HepG2 (cell line): ENCODE data around the gene CBR4. TPM values are rescaled to one million over a fixed set of nuclear protein-coding genes. Genes with fewer than 3 reads are reported as not detected.
A peak's percentile ranks its signal among the peaks of the same experiment; 100 is the strongest.

Experiments
- ATAC-seq: fragments of 200-7000 bp; cut with Tn5 transposase; 3 replicates; pipeline ENCODE4 v1.9.1; 2020; ENCODE audit warnings: mild to moderate bottlenecking, moderate library complexity
- BruUV-seq: library from RNA; stranded (reverse); fragments of 400-500 nt; replicated peaks from 2 replicates; lab custom pipeline; 2021; lab: Mats Ljungman, UMichigan
- CTCF ChIA-PET: fragments of 300-600 bp; formaldehyde crosslinking; extraction: SDS; loops from one replicate; lab custom pipeline; 2021; ENCODE audit warnings: low total read pairs, inconsistent platforms, low intra/inter-chr PET ratio; lab: Yijun Ruan, JAX
- POLR2A ChIA-PET: fragments of 350-600 bp; sonication (Branson Sonifier 250); formaldehyde crosslinking; loops from one replicate; lab custom pipeline; 2020; ENCODE audit warnings: antibody characterized with exemption, inconsistent platforms; lab: Yijun Ruan, JAX
- DNase-seq: peaks from one replicate; pipeline ENCODE4 v3.0.0-alpha.2; 2015; ENCODE audit warnings: low spot score
- FAIRE-seq: peaks from 3 replicates; lab custom pipeline; 2011; peaks lifted over from hg19 to GRCh38; lab: Jason Lieb, UNC
- H2AFZ ChIP-seq: one replicate; pipeline ENCODE4 v1.6.1; 2011; ENCODE audit warnings: low read length, inconsistent platforms
- H3K27ac ChIP-seq: fragments of 300-600 bp; 3 replicates; pipeline ENCODE4 v1.8.0; 2011; ENCODE audit warnings: mixed run types, mild to moderate bottlenecking, mixed read lengths, low read length, inconsistent platforms; ENCODE audit not compliant: insufficient read depth; ENCODE audit errors: extremely low read length
- H3K27me3 ChIP-seq, 2 experiments: fragments of 200-600 bp in 1 of 2; 2 replicates in 1 of 2; 3 replicates in 1 of 2; pipeline versions ENCODE4 v1.6.0 to v1.8.0; 2011; ENCODE audit warnings: low read length in 2 of 2, mild to moderate bottlenecking in 2 of 2, moderate library complexity in 2 of 2, inconsistent platforms in 1 of 2; ENCODE audit not compliant: insufficient read depth in 2 of 2, control insufficient read depth in 1 of 2
- H3K36me3 ChIP-seq, 2 experiments: fragments of 200-600 bp in 1 of 2; replicated peaks in 1 of 2; 2 replicates in 1 of 2; 3 replicates in 1 of 2; pipeline versions ENCODE4 v1.5.1 to v1.8.0; 2011; ENCODE audit warnings: low read length in 2 of 2, inconsistent platforms in 1 of 2; ENCODE audit not compliant: insufficient read depth in 2 of 2, control insufficient read depth in 1 of 2
- H3K4me1 ChIP-seq: 2 replicates; pipeline ENCODE4 v1.5.1; 2012; ENCODE audit warnings: low read length, inconsistent platforms; ENCODE audit not compliant: insufficient read depth
- H3K4me2 ChIP-seq: 2 replicates; pipeline ENCODE4 v1.6.0; 2011; ENCODE audit warnings: low read depth, low read length, inconsistent platforms
- H3K4me3 ChIP-seq, 3 experiments: fragments of 200-600 bp in 1 of 3; sonication (generic), shearing (Covaris generic) in 1 of 3; replicated peaks in 1 of 3; 2 replicates each; pipeline ENCODE4 v1.5.1; 2011 to 2016; ENCODE audit warnings: low read length in 3 of 3, inconsistent platforms in 2 of 3, low read depth in 2 of 3, mild to moderate bottlenecking in 2 of 3, control low read depth in 1 of 3, mixed read lengths in 1 of 3; ENCODE audit not compliant: insufficient read depth in 1 of 3
- H3K79me2 ChIP-seq: one replicate; pipeline ENCODE4 v1.6.1; 2011; ENCODE audit warnings: low read length, inconsistent platforms; ENCODE audit not compliant: insufficient read depth
- H3K9ac ChIP-seq: 2 replicates; pipeline ENCODE4 v1.6.0; 2011; ENCODE audit warnings: mild to moderate bottlenecking, low read depth, low read length, inconsistent platforms; ENCODE audit not compliant: insufficient read depth
- H3K9me3 ChIP-seq: 2 replicates; pipeline ENCODE4 v1.5.1; 2012; ENCODE audit warnings: mild to moderate bottlenecking, low read length
- H4K20me1 ChIP-seq: 2 replicates; pipeline ENCODE4 v1.6.0; 2011; ENCODE audit warnings: inconsistent platforms, mild to moderate bottlenecking, low read length, moderate library complexity; ENCODE audit not compliant: insufficient read depth
- CTCF ChIP-seq: sonication (generic); formaldehyde crosslinking; IDR thresholded peaks from 2 replicates; pipeline ENCODE4 v1.5.0; 2020; ENCODE audit warnings: mild to moderate bottlenecking, missing genetic modification reagents, moderate library complexity
- RARG ChIP-seq: sonication (generic); formaldehyde crosslinking; IDR thresholded peaks from 2 replicates; pipeline ENCODE4 v1.4.0; 2020; ENCODE audit warnings: low read depth, mild to moderate bottlenecking, missing genetic modification reagents
- RFX3 ChIP-seq: IDR thresholded peaks from 2 replicates; pipeline ENCODE4 v1.6.1; 2016; ENCODE audit warnings: missing biosample characterization, missing genetic modification reagents
- STAG1 ChIP-seq: sonication (generic); formaldehyde crosslinking; IDR thresholded peaks from 2 replicates; pipeline ENCODE4 v1.4.0; 2020; ENCODE audit warnings: missing genetic modification reagents
- YY1 ChIP-seq: IDR thresholded peaks from 2 replicates; pipeline ENCODE4 v1.6.1; 2011; ENCODE audit warnings: low read length, low read depth, moderate library complexity, mild to moderate bottlenecking; ENCODE audit not compliant: insufficient read depth, insufficient replicate concordance
- WGBS: methylation state at CpG from one replicate; pipeline ENCODE4 v1.1.6; 2017; ENCODE audit warnings: low lambda C conversion rate; 5-methylcytosine and 5-hydroxymethylcytosine counted together
- in situ Hi-C: cut with HindIII; loops from 2 replicates; pipeline ENCODE4 v1.10.0; 2017; ENCODE audit warnings: low pct_unique_long_range_greater_than_20kb; ENCODE audit not compliant: extremely low pct_ligation_motif_present
- intact Hi-C: fragments of 100-400 bp; cut with micrococcal nuclease; formaldehyde crosslinking; loops from one replicate; pipeline ENCODE4 v1.10.0; 2022; ENCODE audit not compliant: unreplicated experiment
- polyA plus RNA-seq, 8 experiments: library from polyadenylated mRNA; depleted of rRNA in 3 of 8; stranded (reverse) in 7 of 8; unstranded in 1 of 8; fragments of >200 nt; fragmentation: Illumina TruSeq in 4 of 8; extraction: Trizol in 4 of 8; gene quantifications; 2 replicates each; pipeline versions ENCODE4 v1.2.1 to v1.2.3, GENCODE V29; 2011 to 2016; ENCODE audit warnings: low read depth in 4 of 8, missing spikeins in 1 of 8, mixed read lengths in 1 of 8; ENCODE audit not compliant: insufficient read depth in 1 of 8
- total RNA-seq, 5 experiments: library from RNA; depleted of rRNA; stranded (reverse); fragments of >200 nt; fragmentation: Illumina TruSeq; extraction: Trizol; gene quantifications; 2 replicates each; pipeline ENCODE4 v1.2.3, GENCODE V29; 2016; ENCODE audit warnings: low read depth in 1 of 5

CBR4 gene
- total and polyA plus RNA-seq, 2 of the 13 experiments (the other 11 are each of a cell fraction or from before 2014, with no cell fraction given), result 7.3 to 20.7 TPM

GRCh38 chr4:168995537-168996295 lies 14.3 kb downstream of the CBR4 start:
- no peaks in the 10 kb centered on the region for H3K27me3 ChIP-seq
- CTCF ChIA-PET, result interaction anchor here (1.3 kb wide), 1 partner anchor 497 kb away, joined by 5 read pairs; no protein-coding TSS in a partner anchor
- H3K27ac ChIP-seq, result no peak overlapping the region
- FAIRE-seq, result no peak
- no TSS peak for BruUV-seq
- TF ChIP-seq CTCF (CRISPR knock-in tag), result peak; percentile 30; the same call in 1 of the 2 replicates
- TF ChIP-seq RFX3 (CRISPR knock-in tag), result no peak
- TF ChIP-seq YY1, result no peak
- TF ChIP-seq RARG, result no peak
- peak; percentile 58 for TF ChIP-seq STAG1 (CRISPR knock-in tag)
- peak; percentile 59; the same call in 2 of the 3 replicates for ATAC-seq
- H2AFZ ChIP-seq, result no peak overlapping the region
- H4K20me1 ChIP-seq, result no peaks in the 10 kb centered on the region
- 69% methylated on average over 2 of the region's 2 CpGs for WGBS
- H3K79me2 ChIP-seq, result no peaks in the 10 kb centered on the region
- no peak for DNase-seq
- no peaks in the 10 kb centered on the region for H3K9me3 ChIP-seq
- peaks cover 3 to 22% of the 10 kb centered on the region in 2 experiments for H3K36me3 ChIP-seq
- no peak overlapping the region for H3K4me3 ChIP-seq
- H3K4me1 ChIP-seq, result peaks cover 11% of the 10 kb centered on the region; the same call in 1 of the 2 replicates
- H3K4me2 ChIP-seq, result no peak overlapping the region
- POLR2A ChIA-PET, result interaction anchor here (3.9 kb wide), 1 partner anchor 14 kb away, joined by 12 read pairs; the partner anchor contains the start of gene CBR4
- in situ Hi-C loops (no loop called here), intact Hi-C loops (no loop called here)
- no peak overlapping the region for H3K9ac ChIP-seq
